Ascending aorta (tissue), 2 donors: Measurements from ENCODE around the gene YIF1B. TPM values are rescaled to one million over a fixed set of nuclear protein-coding genes. Genes with fewer than 3 reads are reported as not detected.
"Not testable (repeated sequence)": the region's sequence is repeated elsewhere in the genome, so short reads cannot be mapped to it uniquely, and the experiment has no call there.

ENCODE experiments used
- DNase-seq, 2 donors: peaks; one replicate each; pipeline ENCODE4 v3.0.0-alpha.2; 2019; ENCODE audit warnings: low spot score in 2 of 2
- H3K27ac ChIP-seq, 2 donors: fragments of 200-600 bp; sonication (generic); one replicate each; pipeline ENCODE4 v1.5.1; 2016 to 2017; ENCODE audit warnings: mild to moderate bottlenecking in 1 of 2
- H3K27me3 ChIP-seq: fragments of 200-600 bp; sonication (generic); one replicate; pipeline ENCODE4 v1.5.1; 2017
- H3K36me3 ChIP-seq, 2 donors: fragments of 200-600 bp; sonication (generic); one replicate each; pipeline ENCODE4 v1.5.1; 2016
- H3K4me1 ChIP-seq, 2 donors: fragments of 200-600 bp; sonication (generic); one replicate each; pipeline ENCODE4 v1.5.1; 2016 to 2017; ENCODE audit warnings: mild to moderate bottlenecking in 1 of 2
- H3K4me3 ChIP-seq, 2 donors: fragments of 200-600 bp; sonication (generic); one replicate each; pipeline ENCODE4 v1.5.1; 2016 to 2017; ENCODE audit warnings: mild to moderate bottlenecking in 1 of 2
- H3K9me3 ChIP-seq, 2 donors: fragments of 200-600 bp; sonication (generic); one replicate each; pipeline ENCODE4 v1.5.1; 2016
- intact Hi-C: fragments of 100-400 bp; cut with DNase I; formaldehyde crosslinking; loops from one replicate; pipeline ENCODE4 v1.15.1; 2023
- total RNA-seq: library from RNA; depleted of rRNA; stranded (reverse); fragments of >200 nt; gene quantifications from one replicate; pipeline ENCODE4 v1.1.0, GENCODE V29; 2016
- TF ChIP-seq, protein P1 (sequence below), 3 experiments: fragments of 200-600 bp in 2 of 3; fragments of 450-650 bp in 1 of 3; sonication (generic) in 2 of 3; IDR thresholded peaks; one replicate each; pipeline ENCODE4 v1.5.1; 2016 to 2019; ENCODE audit warnings: antibody characterized with exemption in 3 of 3, mild to moderate bottlenecking in 1 of 3, moderate library complexity in 1 of 3

YIF1B gene
- total RNA-seq, 1 donor from 2014 or later, result 24.7 TPM

DNA sequence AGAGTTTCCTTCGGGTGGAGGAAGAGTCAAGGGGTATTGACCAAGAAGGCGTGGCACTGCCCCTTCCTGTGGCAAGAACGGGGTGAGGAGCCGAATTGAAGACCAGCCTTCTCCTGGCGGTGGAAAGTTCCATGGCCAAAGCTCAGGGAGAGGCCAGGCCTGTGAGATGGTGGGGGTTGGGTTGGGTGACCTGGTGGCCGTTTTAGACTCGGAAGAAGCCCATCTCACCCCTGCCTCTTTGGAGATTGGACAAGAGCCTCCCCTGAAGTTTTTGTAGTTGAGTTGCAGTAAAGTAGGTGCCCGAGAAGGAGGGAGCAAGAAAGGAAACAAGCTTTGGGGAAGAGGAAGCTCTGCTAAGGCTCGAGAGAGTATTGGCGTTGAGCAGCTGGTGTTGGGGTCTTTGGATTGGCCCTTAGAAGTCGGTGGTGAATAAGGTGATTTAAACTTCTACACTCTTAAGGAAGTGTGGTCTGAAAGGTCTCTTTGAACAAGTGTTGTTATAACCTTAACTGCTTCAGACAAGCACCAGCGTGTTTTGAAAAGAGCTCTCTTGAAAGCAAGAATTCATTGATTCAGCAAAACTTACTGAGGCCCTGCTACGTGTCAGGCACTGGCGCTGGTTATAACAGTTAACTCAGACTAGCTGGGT lies 50.4 kb downstream of the YIF1B start:
- Histone ChIP-seq H3K27me3 (no peaks in the 10 kb centered on the region), H3K9me3 (no peaks in the 10 kb centered on the region), H3K4me3 (peak overlapping the region; percentile 65 to 76), H3K27ac (peak overlapping the region; percentile 98), H3K36me3 (no peaks in the 10 kb centered on the region), H3K4me1 (peaks cover 7 to 45% of the 10 kb centered on the region in 2 donors)
- DNase-seq, result peak; percentile 25 to 81
- intact Hi-C loops, result loop anchor here (2.0 kb wide), 1 partner anchor 51 kb away; no protein-coding TSS in a partner anchor
- TF ChIP-seq, protein P1, sequence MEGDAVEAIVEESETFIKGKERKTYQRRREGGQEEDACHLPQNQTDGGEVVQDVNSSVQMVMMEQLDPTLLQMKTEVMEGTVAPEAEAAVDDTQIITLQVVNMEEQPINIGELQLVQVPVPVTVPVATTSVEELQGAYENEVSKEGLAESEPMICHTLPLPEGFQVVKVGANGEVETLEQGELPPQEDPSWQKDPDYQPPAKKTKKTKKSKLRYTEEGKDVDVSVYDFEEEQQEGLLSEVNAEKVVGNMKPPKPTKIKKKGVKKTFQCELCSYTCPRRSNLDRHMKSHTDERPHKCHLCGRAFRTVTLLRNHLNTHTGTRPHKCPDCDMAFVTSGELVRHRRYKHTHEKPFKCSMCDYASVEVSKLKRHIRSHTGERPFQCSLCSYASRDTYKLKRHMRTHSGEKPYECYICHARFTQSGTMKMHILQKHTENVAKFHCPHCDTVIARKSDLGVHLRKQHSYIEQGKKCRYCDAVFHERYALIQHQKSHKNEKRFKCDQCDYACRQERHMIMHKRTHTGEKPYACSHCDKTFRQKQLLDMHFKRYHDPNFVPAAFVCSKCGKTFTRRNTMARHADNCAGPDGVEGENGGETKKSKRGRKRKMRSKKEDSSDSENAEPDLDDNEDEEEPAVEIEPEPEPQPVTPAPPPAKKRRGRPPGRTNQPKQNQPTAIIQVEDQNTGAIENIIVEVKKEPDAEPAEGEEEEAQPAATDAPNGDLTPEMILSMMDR (IDR thresholded peaks at IDR 0.05), result peak in 1 of 3 experiments; percentile 4

DNA sequence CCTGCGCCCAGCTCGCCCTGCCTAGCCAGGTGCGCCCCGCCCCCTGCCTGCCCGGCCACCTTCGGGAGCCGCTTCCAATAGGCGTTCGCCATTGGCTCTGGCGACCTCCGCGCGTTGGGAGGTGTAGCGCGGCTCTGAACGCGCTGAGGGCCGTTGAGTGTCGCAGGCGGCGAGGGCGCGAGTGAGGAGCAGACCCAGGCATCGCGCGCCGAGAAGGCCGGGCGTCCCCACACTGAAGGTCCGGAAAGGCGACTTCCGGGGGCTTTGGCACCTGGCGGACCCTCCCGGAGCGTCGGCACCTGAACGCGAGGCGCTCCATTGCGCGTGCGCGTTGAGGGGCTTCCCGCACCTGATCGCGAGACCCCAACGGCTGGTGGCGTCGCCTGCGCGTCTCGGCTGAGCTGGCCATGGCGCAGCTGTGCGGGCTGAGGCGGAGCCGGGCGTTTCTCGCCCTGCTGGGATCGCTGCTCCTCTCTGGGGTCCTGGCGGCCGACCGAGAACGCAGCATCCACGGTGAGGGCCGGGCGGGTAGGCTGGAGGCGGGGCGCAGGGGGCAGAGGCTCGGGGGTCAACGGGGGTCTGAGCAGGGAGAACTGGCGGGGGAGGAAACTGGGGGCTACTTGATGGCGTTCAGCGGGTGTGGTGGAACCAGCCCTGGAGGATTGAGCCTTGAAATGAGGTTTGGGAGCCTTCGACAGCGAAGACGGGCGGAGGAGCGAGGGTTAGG lies 51.1 kb downstream of the YIF1B start, which contains the start of gene SPINT2:
TSS of gene SPINT2 (plus strand) at position 88 of the 727 bp plus-strand sequence. CDS start at position 408, 320 bp downstream.
- intact Hi-C loops, result loop anchor here (1.0 to 2.0 kb wide), 3 partner anchors 8 to 52 kb away; partner anchors contain the start of gene PPP1R14A
- TF ChIP-seq, protein P1 (IDR thresholded peaks at IDR 0.05), result no peak
- Histone ChIP-seq H3K36me3 (no peaks in the 10 kb centered on the region), H3K4me3 (peak within 1 kb of the TSS; percentile 65 to 76), H3K4me1 (peaks cover 7 to 38% of the 10 kb centered on the region in 2 donors), H3K27me3 (no peaks in the 10 kb centered on the region), H3K27ac (peak within 1 kb of the TSS; percentile 98), H3K9me3 (no peaks in the 10 kb centered on the region)
- no peak for DNase-seq

DNA sequence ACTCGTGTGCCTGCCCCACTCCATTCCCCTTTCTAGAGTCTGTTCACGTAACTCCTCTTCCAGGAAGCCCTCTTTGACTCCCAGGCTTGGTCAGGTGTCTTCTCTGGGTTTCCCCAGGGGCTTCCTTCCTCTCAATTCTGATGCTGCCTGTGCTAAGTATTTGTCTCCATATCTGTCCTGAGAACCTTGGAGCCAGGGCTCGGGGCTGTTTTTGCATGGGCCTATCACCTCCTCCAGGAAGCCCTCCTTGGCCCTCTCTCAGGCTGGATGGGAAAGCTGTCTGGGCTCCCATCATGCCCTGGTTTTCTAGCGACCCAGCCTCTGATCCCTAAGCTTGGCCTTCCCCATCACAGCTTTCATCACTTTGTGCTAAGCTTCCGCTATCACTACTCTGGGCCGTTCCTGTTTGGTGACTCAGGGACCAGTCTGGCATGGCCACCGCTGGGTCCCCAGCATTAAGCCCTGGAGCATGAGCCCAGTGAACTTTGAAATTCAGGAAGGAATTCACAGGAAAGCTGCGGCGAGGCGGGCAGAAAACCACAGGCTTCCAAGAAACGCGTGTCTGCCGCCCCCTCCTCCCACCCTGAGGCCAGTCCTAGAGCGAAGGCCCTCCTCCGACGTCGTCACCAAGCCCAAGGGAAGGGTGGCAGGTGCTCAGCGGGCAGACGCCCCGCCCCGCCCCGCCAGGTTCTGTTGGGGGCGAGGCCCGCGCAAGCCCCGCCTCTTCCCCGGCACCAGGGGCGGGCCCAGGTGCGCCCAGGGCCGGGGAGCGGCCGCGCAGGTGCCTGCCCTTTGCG lies 51.9 kb downstream of the YIF1B start:
- Histone ChIP-seq H3K27me3 (no peaks in the 10 kb centered on the region), H3K9me3 (no peaks in the 10 kb centered on the region), H3K36me3 (no peaks in the 10 kb centered on the region), H3K27ac (peak overlapping the region; percentile 98), H3K4me3 (peak overlapping the region; percentile 65 to 76), H3K4me1 (peaks cover 7 to 33% of the 10 kb centered on the region in 2 donors)
- DNase-seq, result peak; percentile 42 to 89
- TF ChIP-seq, protein P1 (IDR thresholded peaks at IDR 0.05), result no peak
- intact Hi-C loops, result loop anchor here (1.0 to 2.0 kb wide), 3 partner anchors 8 to 53 kb away; partner anchors contain the start of gene PPP1R14A

DNA sequence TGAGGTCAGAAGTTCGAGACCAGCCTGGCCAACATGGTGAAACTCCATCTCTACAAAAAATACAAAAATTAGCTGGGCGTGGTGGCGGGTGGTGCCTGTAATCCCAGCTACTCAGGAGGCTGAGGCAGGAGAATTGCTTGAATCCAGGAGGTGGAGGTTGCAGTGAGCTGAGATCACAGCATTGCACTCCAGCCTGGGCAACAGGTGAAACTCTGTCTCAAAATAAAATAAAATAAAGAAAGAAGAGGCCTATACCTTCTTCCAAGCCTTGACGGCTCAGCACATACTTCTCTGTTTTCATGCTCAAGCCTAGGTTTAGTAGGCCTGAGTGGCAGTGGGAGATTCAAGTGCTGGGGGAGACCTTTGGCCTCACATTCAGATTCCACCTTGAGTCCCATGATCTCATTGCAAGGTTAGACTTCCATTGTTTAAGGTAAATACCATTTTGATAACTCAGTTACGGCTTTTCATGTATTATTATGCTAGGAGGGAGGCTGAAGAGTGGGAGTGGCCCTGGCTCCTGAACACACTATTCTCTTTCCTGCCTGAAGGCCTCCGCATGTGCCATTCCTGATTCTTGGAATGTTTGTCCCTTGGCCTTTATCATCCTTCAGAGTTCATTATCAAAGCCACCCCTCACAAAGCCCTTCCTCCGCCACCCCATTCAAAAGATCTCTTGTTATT lies 53.0 kb downstream of the YIF1B start:
- no peaks in the 10 kb centered on the region for H3K9me3 ChIP-seq
- no peaks in the 10 kb centered on the region for H3K36me3 ChIP-seq
- peaks cover 7 to 28% of the 10 kb centered on the region in 2 donors for H3K4me1 ChIP-seq
- TF ChIP-seq, protein P1 (IDR thresholded peaks at IDR 0.05), result no peak
- H3K4me3 ChIP-seq, result no peak overlapping the region
- intact Hi-C loops, result no loop called here
- no peak for DNase-seq
- no peaks in the 10 kb centered on the region for H3K27me3 ChIP-seq
- H3K27ac ChIP-seq, result peak overlapping the region; percentile 98

DNA sequence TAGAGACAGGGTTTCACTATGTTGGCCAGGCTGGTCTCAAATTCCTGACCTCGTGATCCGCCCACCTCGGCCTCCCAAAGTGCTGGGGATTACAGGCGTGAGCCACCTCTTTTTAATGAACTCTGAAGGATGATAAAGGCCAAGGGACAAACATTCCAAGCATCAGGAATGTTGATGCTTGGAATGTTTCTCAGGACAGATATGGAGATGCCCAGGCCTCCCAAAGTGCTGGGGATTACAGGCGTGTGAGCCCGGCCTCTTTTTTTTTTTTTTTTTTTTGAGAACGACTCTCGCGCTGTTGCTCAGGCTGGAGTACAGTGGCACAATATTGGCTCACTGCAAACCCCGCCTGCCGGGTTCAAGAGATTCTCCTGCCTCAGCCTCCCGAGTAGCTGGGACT lies 53.8 kb downstream of the YIF1B start:
- not testable (repeated sequence) for DNase-seq

More for the DNA sequence above, 53.8 kb downstream of the YIF1B start:
- H3K36me3 ChIP-seq, H3K9me3 ChIP-seq, intact Hi-C loops, H3K27me3 ChIP-seq, H3K27ac ChIP-seq, H3K4me3 ChIP-seq: not testable (repeated sequence)
- peaks cover 7 to 21% of the 10 kb centered on the region in 2 donors for H3K4me1 ChIP-seq
